Heart left ventricle (tissue), 16 donors: Measurements from ENCODE around the gene RWDD2A. TPM values are rescaled to one million over a fixed set of nuclear protein-coding genes. Genes with fewer than 3 reads are reported as not detected.

Source experiments
- ATAC-seq, 4 donors: fragments of 200-7000 bp; cut with Tn5 transposase; one replicate each; pipeline ENCODE4 v1.9.1; 2020 to 2022; ENCODE audit warnings: moderate library complexity in 4 of 4, mild to moderate bottlenecking in 3 of 4, moderate number of reproducible peaks in 1 of 4
- DNase-seq, 5 donors: peaks; one replicate each; pipeline ENCODE4 v3.0.0-alpha.2; 2020
- H3K27ac ChIP-seq, 12 donors: fragments of 200-600 bp; sonication (generic) in 4 of 12; one replicate each; pipeline versions ENCODE4 v1.5.0 to v1.8.0; 2016 to 2022; ENCODE audit warnings: mild to moderate bottlenecking in 2 of 12
- H3K27me3 ChIP-seq, 9 donors: fragments of 200-600 bp; sonication (generic) in 2 of 9; one replicate each; pipeline versions ENCODE4 v1.5.1 to v1.8.0; 2016 to 2022; ENCODE audit warnings: mild to moderate bottlenecking in 3 of 9
- H3K36me3 ChIP-seq, 9 donors: fragments of 200-600 bp; sonication (generic) in 2 of 9; one replicate each; pipeline versions ENCODE4 v1.5.0 to v1.8.0; 2018 to 2022; ENCODE audit warnings: mild to moderate bottlenecking in 2 of 9
- H3K4me1 ChIP-seq, 12 donors: fragments of 200-600 bp; sonication (generic) in 4 of 12; one replicate each; pipeline versions ENCODE4 v1.5.0 to v1.8.0; 2016 to 2022; ENCODE audit warnings: mild to moderate bottlenecking in 3 of 12
- H3K4me3 ChIP-seq, 12 donors: fragments of 200-600 bp; sonication (generic) in 4 of 12; one replicate each; pipeline versions ENCODE4 v1.5.0 to v1.8.0; 2017 to 2022; ENCODE audit warnings: mild to moderate bottlenecking in 9 of 12, moderate library complexity in 4 of 12
- H3K9me3 ChIP-seq, 12 donors: fragments of 200-600 bp; sonication (generic) in 4 of 12; one replicate each; pipeline versions ENCODE4 v1.5.0 to v1.8.0; 2016 to 2022; ENCODE audit warnings: mild to moderate bottlenecking in 1 of 12
- CTCF ChIP-seq, 12 donors: fragments of 200-600 bp; sonication (generic) in 4 of 12; IDR thresholded peaks; one replicate each; pipeline versions ENCODE4 v1.5.0 to v1.8.0; 2018 to 2022; ENCODE audit warnings: antibody characterized with exemption in 12 of 12, mild to moderate bottlenecking in 5 of 12
- POLR2A ChIP-seq, 2 donors: fragments of 450-650 bp; IDR thresholded peaks; one replicate each; pipeline ENCODE4 v1.6.1; 2017; ENCODE audit warnings: antibody characterized with exemption in 2 of 2, mild to moderate bottlenecking in 2 of 2, moderate library complexity in 2 of 2
- WGBS, 4 donors: extraction: QIAGEN DNeasy Blood & Tissue Kit in 2 of 4; methylation state at CpG; one replicate each; pipeline versions ENCODE4 v1.1.5 to v1.1.7; 2013 to 2018; 5-methylcytosine and 5-hydroxymethylcytosine counted together
- intact Hi-C, 10 donors: fragments of 100-400 bp; cut with DNase I; formaldehyde crosslinking; loops; one replicate each; pipeline versions ENCODE4 v1.11.1 to v1.14.2; 2022
- polyA plus RNA-seq, 2 donors: library from polyadenylated mRNA; stranded (reverse); fragments of 200-250 nt; gene quantifications; one replicate each; pipeline ENCODE4 v1.2.3, GENCODE V29; 2013
- total RNA-seq, 9 donors: library from RNA; depleted of rRNA in 2 of 9; stranded (reverse); fragments of >200 nt in 2 of 9; fragmentation: NEBNext Ultra II Directional in 3 of 9; extraction: Animal tissue kit (Norgen Biotek cat#: 25700) in 3 of 9; gene quantifications; one replicate each; pipeline versions ENCODE4 v1.1.0 to v1.2.4, GENCODE V29; 2016 to 2023
- donor health status: ischemic (EF 13 %, LVEDD 7.1; RV severe dilation, severe dysfunction).
- donor health status: healthy with polysubstance abuse.
- donor health status: DM: no; HTN: yes; CAD: no.
- donor health status: DM: no; HTN: no; CAD: no.
- donor health status: ischemic (EF 25% LVEDD 6.9; RV normal size, moderate dysfunction).
- donor health status: ischemic (EF 25% LVEDD 5.7; RV mildly dilated, moderate dysfunction).
- donor health status: healthy.
- donor health status: DM: yes; HTN: yes; CAD: no.
- donor health status: ischemic (EF 35%, LVEDD 5.7; RV mildly dilated, moderate dysfunction).
- donor health status: nonischemic (EF 11% LVEDD 7.7; RV severe dilation, severe dysfunction).
- donor health status: DM: yes; HTN: yes; CAD: no.
- donor health status: PGD.
- donor health status: ischemic (EF 29% LVEDD 5.4; RV normal size, mild dysfunction).
- donor health status: nonischemic (EF 23%, LVEDD 6.1; RV moderate dilation, normal function).

Gene RWDD2A
- total and polyA plus RNA-seq, 11 donors = 1.3 to 4.8 (median 3.2) TPM

DNA sequence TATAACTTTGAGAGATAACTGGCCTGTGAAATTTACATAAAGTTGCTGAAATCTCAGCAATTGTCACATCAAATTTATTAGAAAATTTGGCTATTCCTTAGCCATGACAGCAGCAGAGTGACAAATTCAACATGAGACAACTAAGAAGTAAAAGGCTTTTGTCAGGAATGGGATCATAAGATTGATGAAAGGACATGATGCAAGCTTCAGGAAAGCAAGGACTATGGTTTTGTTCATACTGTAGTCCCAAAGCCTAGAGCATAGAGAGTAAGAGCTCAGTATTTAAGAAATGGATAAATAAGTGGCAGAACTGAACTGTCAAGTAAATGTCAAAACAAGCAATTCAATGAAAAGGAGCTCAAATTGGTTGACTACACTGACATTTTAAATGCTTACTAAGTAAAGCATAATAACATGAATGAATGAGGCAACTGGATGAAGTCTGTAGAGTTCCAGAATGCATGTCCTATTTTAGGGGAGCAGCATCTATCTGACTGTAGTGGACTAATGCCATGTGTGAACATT is 12.7 kb upstream of the RWDD2A start:
- intact Hi-C loops = no loop called here
- DNase-seq (no peak), ATAC-seq (no peak)
- H3K27me3 ChIP-seq = no peaks in the 10 kb centered on the region
- H3K4me3 ChIP-seq = no peak overlapping the region
- H3K27ac ChIP-seq = no peak overlapping the region
- TF ChIP-seq CTCF (IDR thresholded peaks at IDR 0.05) (no peak), POLR2A (IDR thresholded peaks at IDR 0.05) (no peak)
- H3K36me3 ChIP-seq = peaks cover 0 to 98% (median 88%) of the 10 kb centered on the region in 9 donors
- peaks cover 0 to 16% (median 0%) of the 10 kb centered on the region in 12 donors for H3K4me1 ChIP-seq
- no peaks in the 10 kb centered on the region for H3K9me3 ChIP-seq

DNA sequence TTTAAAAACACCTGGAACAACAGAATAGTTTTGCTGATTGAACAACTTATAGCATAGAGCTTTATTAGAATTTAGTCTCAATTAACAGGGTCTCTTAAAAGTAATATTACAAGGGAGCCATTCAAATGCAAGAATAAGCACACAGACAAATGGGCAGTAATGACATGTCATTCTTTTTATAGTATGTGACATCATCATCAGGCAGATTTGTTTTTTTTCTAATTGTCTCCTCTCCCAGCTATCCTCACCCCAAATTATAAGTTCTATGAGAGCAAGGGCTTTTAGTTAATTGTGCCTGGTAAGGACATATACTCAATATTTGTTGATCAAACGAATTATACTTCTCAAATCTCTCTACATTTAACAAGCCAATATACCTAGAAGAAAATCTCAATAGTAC is 11.0 kb upstream of the RWDD2A start:
- H3K36me3 ChIP-seq = peaks cover 0 to 98% (median 88%) of the 10 kb centered on the region in 9 donors
- H3K27me3 ChIP-seq = no peaks in the 10 kb centered on the region
- intact Hi-C loops = no loop called here
- peak in 1 of 4 donors; percentile 27 for ATAC-seq
- H3K4me3 ChIP-seq = no peak overlapping the region
- DNase-seq = no peak
- peaks cover 0 to 16% (median 0%) of the 10 kb centered on the region in 12 donors for H3K4me1 ChIP-seq
- TF ChIP-seq CTCF (IDR thresholded peaks at IDR 0.05) = no peak
- TF ChIP-seq POLR2A (IDR thresholded peaks at IDR 0.05) = no peak
- no peaks in the 10 kb centered on the region for H3K9me3 ChIP-seq
- peak overlapping the region in 1 of 12 donors; percentile 63 for H3K27ac ChIP-seq
- 87 to 90% (median 89%) methylated on average over 1 of the region's 1 CpG for WGBS, 4 donors

GRCh38 chr6:83183082-83183828 is 9.9 kb upstream of the RWDD2A start:
- Histone ChIP-seq H3K4me3 (no peak overlapping the region), H3K4me1 (peaks cover 0 to 16% (median 0%) of the 10 kb centered on the region in 12 donors), H3K27me3 (no peaks in the 10 kb centered on the region), H3K9me3 (no peaks in the 10 kb centered on the region), H3K27ac (peak overlapping the region in 4 of 12 donors; percentile 3 to 63 (median 27)), H3K36me3 (peaks cover 0 to 98% (median 87%) of the 10 kb centered on the region in 9 donors)
- peak in 3 of 4 donors; percentile 64 to 91 (median 90) for ATAC-seq
- 62 to 76% (median 69%) methylated on average over 9 of the region's 9 CpGs for WGBS, 4 donors
- TF ChIP-seq POLR2A (IDR thresholded peaks at IDR 0.05) (no peak), CTCF (IDR thresholded peaks at IDR 0.05) (no peak)
- peak in 1 of 5 donors; percentile 51 for DNase-seq
- intact Hi-C loops = no loop called here

DNA sequence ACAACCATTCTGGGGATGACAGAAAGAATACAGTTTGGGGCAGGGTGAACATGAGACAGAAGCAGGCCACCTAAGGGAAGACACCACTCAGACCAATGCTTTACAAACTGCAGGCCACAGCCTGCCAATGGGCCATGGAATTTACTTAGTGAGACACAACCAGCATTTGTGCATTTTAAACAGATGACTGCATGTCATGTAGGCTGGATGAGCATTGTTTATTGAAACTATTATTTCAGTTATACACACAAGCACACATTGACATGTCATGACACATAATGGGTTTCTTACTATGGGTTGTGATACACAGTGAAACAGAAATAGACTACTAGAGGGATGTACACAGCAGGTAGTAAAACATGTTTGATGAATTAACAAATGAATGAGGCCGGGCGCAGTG is 8.1 kb upstream of the RWDD2A start:
- Histone ChIP-seq H3K4me1 (peaks cover 0 to 16% (median 0%) of the 10 kb centered on the region in 12 donors), H3K36me3 (peaks cover 0 to 95% (median 83%) of the 10 kb centered on the region in 9 donors), H3K9me3 (no peaks in the 10 kb centered on the region), H3K27me3 (no peaks in the 10 kb centered on the region), H3K4me3 (no peak overlapping the region), H3K27ac (no peak overlapping the region)
- no peak for TF ChIP-seq CTCF (IDR thresholded peaks at IDR 0.05)
- TF ChIP-seq POLR2A (IDR thresholded peaks at IDR 0.05) = no peak
- ATAC-seq (no peak), DNase-seq (no peak)
- WGBS, 4 donors = 92 to 98% (median 98%) methylated on average over 2 of the region's 2 CpGs
- intact Hi-C loops = no loop called here
